Activated CD4-positive, CD25-positive, alpha-beta regulatory T cell treated with anti-CD3 and anti-CD28 coated beads, Interleukin-2, amount 50 U/mL, for 24 hours (primary cell): Measurements from ENCODE around the gene SF3B3.
"Not testable (repeated sequence)": the region's sequence is repeated elsewhere in the genome, so short reads cannot be mapped to it uniquely, and the experiment has no call there.

Experiments
- ATAC-seq, 2 donors: fragments of 150-1000 bp; cut with Tn5 transposase; one replicate each; pipeline ENCODE4 v1.10.0; 2021; ENCODE audit warnings: mild to moderate bottlenecking in 1 of 2, moderate library complexity in 1 of 2

The SF3B3 gene

GRCh38 chr16:70512456-70512855 lies 11.2 kb upstream of the SF3B3 start:
- no peak for ATAC-seq

DNA sequence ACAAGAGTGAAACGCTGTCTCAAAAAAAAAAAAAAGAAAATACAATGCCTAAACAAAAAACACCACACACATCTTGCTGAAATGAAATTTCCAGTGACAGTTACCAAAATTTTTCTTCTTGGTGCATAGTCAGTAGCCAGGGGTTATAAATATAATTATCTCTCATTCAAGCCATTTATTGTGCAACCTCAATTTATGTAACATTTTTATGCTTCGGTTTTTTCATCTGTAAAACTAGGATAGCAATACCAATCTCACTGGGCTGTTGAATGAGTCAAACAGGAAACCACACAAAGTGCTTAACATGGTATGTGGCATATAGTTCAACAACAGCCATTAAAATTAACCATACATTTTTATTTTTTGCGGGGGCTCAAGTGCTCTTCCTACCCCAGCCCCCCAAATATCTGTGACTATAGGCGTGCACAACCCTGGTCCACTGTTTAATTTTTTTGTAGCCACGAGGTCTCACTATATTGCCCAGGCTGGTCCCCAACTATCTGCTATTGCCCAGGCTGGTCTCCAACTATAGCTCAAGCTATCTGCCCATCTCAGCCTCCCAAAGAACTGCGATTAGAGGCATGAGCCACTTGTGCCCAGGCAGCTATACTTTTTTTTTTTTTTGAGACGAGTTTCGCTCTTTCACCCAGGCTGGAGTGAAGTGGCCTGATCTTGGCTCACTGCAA lies 2.9 kb upstream of the SF3B3 start:
- peak; percentile 60 to 72 for ATAC-seq

DNA sequence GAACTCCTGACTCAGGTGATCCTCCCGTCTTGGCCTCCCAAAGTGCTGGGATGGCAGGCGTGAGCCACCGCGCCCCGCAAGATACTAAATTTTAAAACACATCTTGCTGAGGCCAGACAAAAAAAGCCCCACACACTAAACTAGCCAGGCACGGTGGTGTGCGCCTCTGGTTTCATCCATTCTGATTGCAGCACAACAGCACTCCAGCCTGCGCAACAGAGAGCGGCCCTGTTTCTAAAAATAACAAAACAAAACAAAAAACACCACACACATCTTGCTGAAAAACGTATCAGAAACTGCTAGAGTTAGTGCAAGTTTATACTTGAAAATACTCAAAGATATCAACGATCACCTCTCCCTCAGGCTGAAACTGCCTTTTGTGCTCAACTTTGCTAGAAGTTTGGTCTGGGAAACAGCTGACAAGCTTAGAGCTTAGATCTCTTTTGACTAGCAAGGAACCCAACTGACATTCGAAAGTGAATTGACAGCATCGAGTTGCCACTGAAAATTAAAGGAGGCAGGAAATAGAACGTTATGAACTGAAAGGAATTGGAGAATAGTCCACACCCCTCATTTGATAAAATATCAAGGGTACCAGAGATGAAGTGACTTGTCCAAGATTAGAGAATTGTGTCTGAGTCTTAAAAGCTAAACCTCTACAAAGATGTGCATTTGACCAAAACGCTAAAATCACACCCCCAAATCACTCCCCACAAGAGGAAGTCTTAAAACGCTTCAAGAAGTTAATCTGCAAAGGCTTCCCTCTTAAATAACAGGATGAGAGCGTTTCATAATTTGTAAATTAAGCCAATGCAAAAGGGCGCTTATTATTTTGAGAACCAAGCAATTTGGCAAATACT lies 1.2 kb upstream of the SF3B3 start:
- ATAC-seq = no peak

GRCh38 chr16:70523076-70523742 lies 407 bp upstream of the SF3B3 start, which contains the start of gene COG4:
Gene COG4, minus strand, starts transcription at chr16:70523554. Its CDS starts 11 bp downstream, at chr16:70523543.
- ATAC-seq = peak; percentile 60 to 70

DNA sequence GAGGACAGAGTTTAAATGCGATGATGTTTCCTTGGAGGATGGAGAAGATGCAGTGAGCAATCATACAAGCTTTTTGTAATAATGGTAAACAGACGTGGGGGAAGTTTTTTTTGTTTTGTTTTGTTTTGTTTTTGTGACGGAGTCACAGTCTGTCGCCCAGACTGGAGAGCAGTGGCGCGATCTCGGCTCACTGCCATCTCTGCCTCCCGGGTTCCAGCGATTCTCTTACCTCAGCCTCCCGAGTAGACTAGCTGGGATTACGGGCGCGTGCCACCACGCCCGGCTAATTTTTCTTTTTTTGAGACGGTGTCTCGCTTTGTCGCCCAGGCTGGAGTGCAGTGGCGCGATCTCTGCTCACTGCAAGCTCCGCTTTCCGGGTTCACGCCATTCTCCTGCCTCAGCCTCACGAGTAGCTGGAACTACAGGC lies 796 bp downstream of the SF3B3 start:
- peak in 1 of 2 donors; percentile 6 for ATAC-seq

- ATAC-seq = no peak
These were observed 2.8 kb downstream of the SF3B3 start for GRCh38 chr16:70526403-70526802.

- peak in 1 of 2 donors; percentile 22 for ATAC-seq
These were observed 3.8 kb downstream of the SF3B3 start for GRCh38 chr16:70527315-70527996.

- ATAC-seq = peak; percentile 41 to 54
These were observed 5.6 kb downstream of the SF3B3 start for GRCh38 chr16:70529051-70529777.

DNA sequence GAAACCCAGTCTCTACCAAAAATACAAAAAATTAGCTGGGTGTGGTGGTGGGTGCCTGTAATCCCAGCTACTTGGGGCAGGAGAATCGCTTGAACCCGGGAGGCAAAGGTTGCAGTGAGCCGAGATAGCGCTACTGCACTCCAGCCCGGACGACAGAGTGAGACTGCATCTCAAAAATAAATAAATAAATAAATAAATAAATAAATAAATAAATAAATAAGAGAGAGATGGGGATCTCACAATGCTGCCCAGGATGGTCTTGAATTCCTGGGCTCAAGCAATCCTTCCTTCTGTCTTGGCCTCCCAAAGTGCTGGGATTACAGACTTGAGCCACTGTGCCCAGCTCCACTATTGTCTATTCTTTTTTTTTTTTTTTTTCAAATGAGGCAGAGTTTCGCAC lies 6.3 kb downstream of the SF3B3 start:
- ATAC-seq = not testable (repeated sequence)

GRCh38 chr16:70534971-70535370 lies 11.4 kb downstream of the SF3B3 start:
- no peak for ATAC-seq

DNA sequence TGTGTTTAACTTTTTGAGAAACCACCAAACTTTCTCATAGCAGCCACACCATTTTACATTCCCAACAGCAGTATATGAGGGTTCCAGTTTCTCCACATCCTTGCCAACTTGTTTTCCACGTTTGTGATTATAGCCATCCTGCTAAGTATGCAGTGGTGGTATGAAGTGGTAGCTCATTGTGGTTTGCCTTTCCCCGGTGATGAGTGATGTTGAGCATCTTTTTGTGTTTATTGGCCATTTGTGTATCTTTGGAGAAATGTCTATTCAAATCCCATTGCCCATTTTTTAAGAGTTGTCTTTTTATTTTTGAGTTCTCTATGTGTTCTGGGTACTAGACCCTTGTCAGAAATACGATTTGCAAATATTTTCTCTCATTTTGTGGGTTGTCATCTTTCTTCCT lies 17.4 kb downstream of the SF3B3 start:
- ATAC-seq = no peak

DNA sequence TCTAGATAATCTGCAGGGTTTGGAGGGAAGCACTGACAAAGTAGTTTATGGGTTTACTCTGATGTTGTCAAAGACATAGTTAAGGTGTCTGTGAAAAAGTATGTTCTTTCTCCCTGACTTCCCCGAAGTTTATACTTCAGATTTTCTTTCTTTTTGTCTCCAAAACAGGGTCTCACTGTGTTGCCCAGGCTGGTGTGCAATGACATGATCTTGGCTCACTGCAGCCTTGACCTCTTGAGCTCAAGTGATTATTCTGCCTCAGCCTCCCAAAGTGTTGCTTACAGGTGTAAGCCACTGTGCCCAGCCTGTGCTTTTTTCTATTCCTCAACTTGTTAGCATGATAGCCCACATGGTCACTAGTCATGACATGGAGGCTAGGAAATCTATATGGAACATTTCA lies 20.9 kb downstream of the SF3B3 start:
- ATAC-seq = no peak

DNA sequence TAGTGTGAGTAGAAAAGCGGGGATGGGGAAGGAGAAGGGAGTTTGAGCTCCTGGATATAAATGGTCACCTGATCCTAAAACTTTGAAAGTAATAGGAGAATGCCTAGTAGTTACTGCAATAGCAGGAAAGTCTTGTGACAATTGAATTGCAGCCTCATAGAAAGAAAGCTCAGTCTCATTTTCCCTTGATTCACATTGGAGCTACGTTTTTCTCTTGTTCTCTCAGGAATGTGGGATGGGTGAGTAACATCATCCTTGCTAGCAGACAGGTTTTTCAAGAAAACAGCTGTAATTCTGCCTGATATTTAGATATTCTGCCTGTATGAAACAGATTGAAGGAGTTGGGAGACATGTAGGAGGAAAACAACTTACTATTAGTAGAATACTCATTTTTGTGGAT lies 25.3 kb downstream of the SF3B3 start:
- ATAC-seq = no peak

DNA sequence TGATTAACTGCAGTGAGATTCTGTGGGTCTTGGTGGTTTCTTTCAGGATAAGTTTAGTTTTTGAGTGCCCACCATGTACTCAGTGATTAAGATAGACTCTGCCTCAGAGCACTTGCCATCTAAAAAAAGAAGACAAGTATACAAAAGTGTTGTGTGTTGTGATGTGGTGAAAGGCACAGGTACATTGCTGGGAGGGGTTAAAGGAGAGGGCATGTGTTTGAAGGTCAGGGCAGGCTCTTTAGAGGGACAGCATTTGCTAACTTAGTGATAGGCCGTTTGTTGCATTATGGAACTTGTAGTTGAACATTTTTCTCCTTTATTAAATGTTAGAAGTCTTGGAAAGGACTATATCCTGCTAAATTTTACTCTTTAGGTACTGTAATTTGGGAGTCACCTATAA lies 26.5 kb downstream of the SF3B3 start:
- ATAC-seq = no peak

DNA sequence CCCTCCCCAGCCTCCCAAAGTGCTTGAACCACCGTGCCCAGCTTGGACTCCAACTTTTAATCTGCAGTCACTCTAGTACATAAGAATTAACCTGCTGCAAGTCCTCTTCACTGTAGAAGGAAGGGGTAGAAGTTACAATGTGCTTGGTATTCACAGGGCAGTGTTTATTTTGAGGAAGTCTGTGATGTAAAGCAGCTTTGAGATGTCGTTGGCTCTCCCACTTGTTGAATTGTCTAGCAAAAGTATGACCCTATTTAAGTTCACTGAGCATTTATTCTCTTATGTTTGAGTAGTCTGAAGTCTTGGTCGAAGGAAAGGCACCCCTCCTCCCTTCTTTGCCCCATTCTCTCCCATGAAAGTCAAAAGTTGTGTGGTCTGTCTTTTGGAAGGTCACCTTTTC lies 28.2 kb downstream of the SF3B3 start:
- no peak for ATAC-seq

DNA sequence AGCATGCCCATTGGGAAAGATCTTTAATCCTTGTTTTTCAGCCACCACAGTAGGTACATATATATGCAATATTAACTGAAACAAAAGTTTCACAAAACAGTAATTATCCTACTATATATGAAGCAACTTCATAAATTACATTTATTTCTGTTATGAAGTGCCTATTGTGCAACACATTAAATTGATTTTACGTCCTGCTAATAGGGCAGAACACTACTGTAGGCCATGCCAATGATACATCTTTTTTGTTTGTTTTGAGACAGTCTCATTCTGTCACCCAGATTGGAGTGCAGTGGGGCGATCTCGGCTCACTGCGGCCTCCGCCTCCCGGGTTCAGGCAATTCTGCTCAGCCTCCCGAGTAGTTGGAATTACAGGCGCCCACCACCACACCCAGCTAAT lies 29.1 kb downstream of the SF3B3 start:
- no peak for ATAC-seq

DNA sequence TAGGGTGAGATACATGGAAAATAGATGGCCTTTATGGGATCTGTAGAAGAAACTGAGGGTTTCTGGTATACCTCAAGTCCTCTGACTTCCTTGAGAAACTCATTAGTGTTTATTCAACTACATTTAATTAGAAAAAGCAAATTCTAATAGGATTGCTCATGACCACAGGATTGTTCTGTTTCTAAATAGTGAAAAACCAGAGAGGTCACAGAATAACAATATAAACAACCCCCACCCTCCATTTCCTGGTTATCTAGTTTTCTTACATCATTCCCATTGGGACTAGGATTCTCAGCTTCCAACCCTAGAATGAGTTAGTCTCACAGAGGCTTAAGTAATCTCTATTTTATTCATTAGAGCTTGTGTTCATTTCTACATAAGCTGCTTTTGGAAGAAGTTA lies 30.0 kb downstream of the SF3B3 start:
- no peak for ATAC-seq

GRCh38 chr16:70556063-70556462 lies 32.4 kb downstream of the SF3B3 start:
- no peak for ATAC-seq

- no peak for ATAC-seq
These were observed 38.0 kb downstream of the SF3B3 start for GRCh38 chr16:70561623-70562022.

DNA sequence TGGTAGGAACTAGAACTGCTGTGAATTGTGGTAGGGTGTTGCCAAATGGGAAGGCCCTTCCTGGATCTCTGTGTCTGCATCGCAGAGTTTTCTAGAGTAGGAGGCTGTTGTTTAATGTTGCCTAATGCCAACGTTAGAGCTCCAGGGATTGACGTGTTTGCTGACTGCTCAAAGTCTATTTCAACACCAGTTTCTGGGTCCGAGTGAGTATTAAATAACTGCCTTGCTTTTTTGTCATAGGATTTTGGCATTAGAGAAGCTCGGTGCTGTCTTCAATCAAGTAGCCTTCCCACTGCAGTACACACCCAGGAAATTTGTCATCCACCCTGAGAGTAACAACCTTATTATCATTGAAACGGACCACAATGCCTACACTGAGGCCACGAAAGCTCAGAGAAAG lies 40.0 kb downstream of the SF3B3 start:
- ATAC-seq = no peak

- ATAC-seq = no peak
These were observed 41.4 kb downstream of the SF3B3 start for GRCh38 chr16:70565053-70565452.

DNA sequence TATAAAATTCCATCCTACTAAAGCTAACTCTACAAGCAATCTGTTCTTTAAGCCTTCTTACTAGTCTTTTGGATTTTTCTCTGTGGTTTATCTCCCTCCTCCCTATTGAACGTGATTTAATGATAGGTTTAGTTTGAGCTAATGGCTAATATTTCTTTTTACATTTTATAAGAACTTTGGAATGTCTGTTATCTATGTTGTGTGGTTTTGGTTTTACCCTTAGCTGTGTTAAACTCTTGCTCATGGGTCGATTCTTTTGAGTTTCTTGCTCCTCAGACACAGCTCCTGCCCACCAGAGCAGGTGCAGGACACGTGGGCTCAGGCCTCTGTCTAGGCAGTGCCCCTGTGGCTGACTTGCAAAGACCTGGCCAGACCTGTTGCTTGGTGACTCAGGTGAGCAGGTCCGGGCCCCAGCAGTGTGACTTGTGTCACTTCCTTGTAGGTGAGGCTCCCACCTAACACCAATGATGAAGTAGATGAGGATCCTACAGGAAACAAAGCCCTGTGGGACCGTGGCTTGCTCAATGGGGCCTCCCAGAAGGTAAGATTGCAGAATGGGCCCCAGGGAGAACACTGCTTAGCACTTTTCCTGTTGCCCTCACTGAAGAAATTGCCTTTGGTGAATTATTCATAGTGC lies 45.1 kb downstream of the SF3B3 start:
- no peak for ATAC-seq
